ENCODE results near the gene TBC1D24.

DNA sequence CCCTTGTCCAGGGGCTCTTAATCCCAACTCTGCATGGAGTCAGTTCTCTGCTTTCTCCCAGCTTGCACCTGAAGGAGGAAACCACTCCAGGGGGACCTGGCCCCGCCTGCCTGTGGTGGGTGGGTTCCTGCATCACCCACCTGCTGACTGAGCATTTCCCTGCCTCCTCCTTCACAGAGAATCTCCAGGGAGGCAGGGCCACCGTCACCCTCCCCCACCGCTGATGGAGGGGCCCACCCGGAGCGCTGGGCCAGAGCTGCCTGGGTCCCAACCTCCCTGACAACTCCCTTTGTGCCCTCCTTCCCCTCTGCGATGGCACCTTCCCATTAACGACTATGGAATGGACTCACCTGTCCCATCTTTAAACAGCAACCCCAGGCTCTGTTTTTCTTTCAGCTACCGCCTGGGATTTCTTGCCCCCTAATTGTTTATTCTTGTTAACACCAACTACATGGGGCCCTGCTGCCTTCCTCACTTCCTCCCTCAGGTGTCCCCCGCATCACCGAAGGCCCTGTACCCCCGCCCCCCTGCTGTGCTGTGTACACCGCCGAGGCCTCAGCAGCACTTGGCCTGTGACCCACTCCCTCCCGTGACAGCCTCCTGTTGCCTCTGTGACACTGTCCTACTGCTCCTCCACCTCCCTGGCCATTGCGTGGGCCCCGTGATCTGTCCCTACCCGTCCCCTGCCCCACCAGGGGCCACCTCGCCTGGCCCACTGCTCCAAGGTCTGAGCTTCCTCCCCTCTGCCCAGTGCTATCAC is 15.9 kb upstream of the TBC1D24 start:
- TF ChIP-seq SPI1 (IDR thresholded peaks at IDR 0.05; ENCODE audit: low read depth, low read length) (no peak), POLR2A (IDR thresholded peaks at IDR 0.05; ENCODE audit: low read depth, low read length) (no peak), TAF1 (IDR thresholded peaks at IDR 0.05; ENCODE audit: low read depth, low read length) (no peak), POLR2AphosphoS5 (IDR thresholded peaks at IDR 0.05; ENCODE audit: low read depth, low read length) (no peak), POU2F2 (IDR thresholded peaks at IDR 0.05; ENCODE audit: low read depth, low read length) (no peak)

All from GM12891 (cell line).